ENCODE measurements around the gene LBH.

DNA sequence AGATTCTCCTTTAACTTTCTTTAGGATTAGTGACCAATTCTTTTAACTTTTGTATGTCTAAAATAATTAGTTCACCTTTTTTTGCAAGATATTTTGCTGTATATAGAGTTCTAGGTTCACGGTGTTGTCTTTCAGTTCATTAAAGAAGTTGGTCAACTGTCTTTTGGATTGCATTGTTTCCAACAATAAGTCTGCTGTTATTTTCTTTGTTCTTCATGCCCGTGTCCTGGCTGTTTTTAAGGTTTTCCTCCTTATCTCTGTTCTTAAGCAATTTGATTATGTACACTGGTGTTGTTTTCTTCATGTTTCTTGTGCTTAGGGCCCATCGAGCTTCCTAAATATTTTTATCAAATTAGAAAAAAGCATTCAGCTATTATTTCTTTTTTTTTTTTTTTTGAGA is 54.4 kb downstream of the LBH start:
- no peak for TF ChIP-seq POLR2A (IDR thresholded peaks at IDR 0.05)
- TF ChIP-seq, protein P1, sequence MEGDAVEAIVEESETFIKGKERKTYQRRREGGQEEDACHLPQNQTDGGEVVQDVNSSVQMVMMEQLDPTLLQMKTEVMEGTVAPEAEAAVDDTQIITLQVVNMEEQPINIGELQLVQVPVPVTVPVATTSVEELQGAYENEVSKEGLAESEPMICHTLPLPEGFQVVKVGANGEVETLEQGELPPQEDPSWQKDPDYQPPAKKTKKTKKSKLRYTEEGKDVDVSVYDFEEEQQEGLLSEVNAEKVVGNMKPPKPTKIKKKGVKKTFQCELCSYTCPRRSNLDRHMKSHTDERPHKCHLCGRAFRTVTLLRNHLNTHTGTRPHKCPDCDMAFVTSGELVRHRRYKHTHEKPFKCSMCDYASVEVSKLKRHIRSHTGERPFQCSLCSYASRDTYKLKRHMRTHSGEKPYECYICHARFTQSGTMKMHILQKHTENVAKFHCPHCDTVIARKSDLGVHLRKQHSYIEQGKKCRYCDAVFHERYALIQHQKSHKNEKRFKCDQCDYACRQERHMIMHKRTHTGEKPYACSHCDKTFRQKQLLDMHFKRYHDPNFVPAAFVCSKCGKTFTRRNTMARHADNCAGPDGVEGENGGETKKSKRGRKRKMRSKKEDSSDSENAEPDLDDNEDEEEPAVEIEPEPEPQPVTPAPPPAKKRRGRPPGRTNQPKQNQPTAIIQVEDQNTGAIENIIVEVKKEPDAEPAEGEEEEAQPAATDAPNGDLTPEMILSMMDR (IDR thresholded peaks at IDR 0.05): no peak

Measured in lower leg skin (tissue), 3 donors.